Measurements from ENCODE around the gene ZC3H8. TPM values are rescaled to one million over a fixed set of nuclear protein-coding genes. Genes with fewer than 3 reads are reported as not detected.

ZC3H8 gene
- total RNA-seq, 1 experiment from 2014 or later, result 13.1 TPM

- ATAC-seq (no peak), DNase-seq (no peak)
- intact Hi-C loops (cut with micrococcal nuclease), result no loop called here
- TF ChIP-seq EZH2 (IDR thresholded peaks at IDR 0.05; ENCODE audit: low read length, unreplicated experiment) (no peak), EZH2phosphoT487 (IDR thresholded peaks at IDR 0.05; ENCODE audit: borderline replicate concordance, low read length) (no peak), CTCF (conservative IDR thresholded peaks at IDR 0.05; ENCODE audit: low read depth, low read length) (no peak)
- no peaks in the 10 kb centered on the region for H3K27me3 ChIP-seq (ENCODE audit: low read length)
- H2AFZ ChIP-seq (ENCODE audit: low read length), result no peak overlapping the region
- H3K36me3 ChIP-seq (ENCODE audit: low read depth, low read length), result no peaks in the 10 kb centered on the region
- no peak overlapping the region for H3K27ac ChIP-seq (ENCODE audit: low read length)
- no peaks in the 10 kb centered on the region for H4K20me1 ChIP-seq (ENCODE audit: low read length)
- H3K9ac ChIP-seq (ENCODE audit: low read length), result no peak overlapping the region
- no peak overlapping the region for H3K4me2 ChIP-seq (ENCODE audit: low read length)
- H3K79me2 ChIP-seq (ENCODE audit: low read length), result no peaks in the 10 kb centered on the region
- CTCF ChIA-PET, result no interaction called here
- POLR2A ChIA-PET (ENCODE audit: unreplicated experiment), result no interaction called here
- H3K4me3 ChIP-seq (ENCODE audit: low read length), result no peak overlapping the region
- no peaks in the 10 kb centered on the region for H3K4me1 ChIP-seq (ENCODE audit: insufficient read depth, low read length)
- no peaks in the 10 kb centered on the region for H3F3A ChIP-seq (ENCODE audit: low read length, unreplicated experiment)
- no TSS peak for BruUV-seq (replicated peaks)
- no peaks in the 10 kb centered on the region for H3K9me2 ChIP-seq (replicated peaks; ENCODE audit: low read length)
- H3K9me3 ChIP-seq (ENCODE audit: low read length), result no peaks in the 10 kb centered on the region
These were observed 60.4 kb downstream of the ZC3H8 start for GRCh38 chr2:112194482-112194881.

- Histone ChIP-seq H3K79me2 (ENCODE audit: low read length) (no peaks in the 10 kb centered on the region), H3K4me2 (ENCODE audit: low read length) (no peak overlapping the region), H3K9me3 (ENCODE audit: low read length) (no peaks in the 10 kb centered on the region), H3F3A (ENCODE audit: low read length, unreplicated experiment) (no peaks in the 10 kb centered on the region), H3K4me1 (ENCODE audit: insufficient read depth, low read length) (no peaks in the 10 kb centered on the region), H3K27me3 (ENCODE audit: low read length) (no peaks in the 10 kb centered on the region), H3K27ac (ENCODE audit: low read length) (no peak overlapping the region), H3K9me2 (replicated peaks; ENCODE audit: low read length) (no peaks in the 10 kb centered on the region), H2AFZ (ENCODE audit: low read length) (no peak overlapping the region), H3K4me3 (ENCODE audit: low read length) (no peak overlapping the region), H4K20me1 (ENCODE audit: low read length) (no peaks in the 10 kb centered on the region), H3K9ac (ENCODE audit: low read length) (no peak overlapping the region), H3K36me3 (ENCODE audit: low read depth, low read length) (no peaks in the 10 kb centered on the region)
- BruUV-seq (replicated peaks), result no TSS peak
- DNase-seq (no peak), ATAC-seq (no peak)
- intact Hi-C loops (cut with micrococcal nuclease), result no loop called here
- CTCF ChIA-PET, result no interaction called here
- TF ChIP-seq EZH2 (IDR thresholded peaks at IDR 0.05; ENCODE audit: low read length, unreplicated experiment) (no peak), EZH2phosphoT487 (IDR thresholded peaks at IDR 0.05; ENCODE audit: borderline replicate concordance, low read length) (no peak), CTCF (conservative IDR thresholded peaks at IDR 0.05; ENCODE audit: low read depth, low read length) (no peak)
- POLR2A ChIA-PET (ENCODE audit: unreplicated experiment), result no interaction called here
These were observed 60.8 kb downstream of the ZC3H8 start for GRCh38 chr2:112194028-112194427.

- ATAC-seq (no peak), DNase-seq (no peak)
- Histone ChIP-seq H3K79me2 (ENCODE audit: low read length) (no peaks in the 10 kb centered on the region), H3F3A (ENCODE audit: low read length, unreplicated experiment) (no peaks in the 10 kb centered on the region), H3K9me3 (ENCODE audit: low read length) (no peaks in the 10 kb centered on the region), H3K4me3 (ENCODE audit: low read length) (no peak overlapping the region), H3K9me2 (replicated peaks; ENCODE audit: low read length) (no peaks in the 10 kb centered on the region), H3K9ac (ENCODE audit: low read length) (no peak overlapping the region), H4K20me1 (ENCODE audit: low read length) (no peaks in the 10 kb centered on the region), H3K36me3 (ENCODE audit: low read depth, low read length) (no peaks in the 10 kb centered on the region), H3K4me2 (ENCODE audit: low read length) (no peak overlapping the region), H3K4me1 (ENCODE audit: insufficient read depth, low read length) (peaks cover 12% of the 10 kb centered on the region), H3K27ac (ENCODE audit: low read length) (no peak overlapping the region), H2AFZ (ENCODE audit: low read length) (no peak overlapping the region), H3K27me3 (ENCODE audit: low read length) (no peaks in the 10 kb centered on the region)
- CTCF ChIA-PET, result no interaction called here
- TF ChIP-seq EZH2 (IDR thresholded peaks at IDR 0.05; ENCODE audit: low read length, unreplicated experiment), result no peak
- no peak for TF ChIP-seq CTCF (conservative IDR thresholded peaks at IDR 0.05; ENCODE audit: low read depth, low read length)
- TF ChIP-seq EZH2phosphoT487 (IDR thresholded peaks at IDR 0.05; ENCODE audit: borderline replicate concordance, low read length), result no peak
- no TSS peak for BruUV-seq (replicated peaks)
- intact Hi-C loops (cut with micrococcal nuclease), result no loop called here
- POLR2A ChIA-PET (ENCODE audit: unreplicated experiment), result no interaction called here
These were observed 65.8 kb downstream of the ZC3H8 start for GRCh38 chr2:112189001-112189556.
